Omental fat pad (tissue), 4 donors: ENCODE measurements around the gene NDUFB4. TPM values are rescaled to one million over a fixed set of nuclear protein-coding genes. Genes with fewer than 3 reads are reported as not detected.

ENCODE experiments used
- ATAC-seq: fragments of 150-250 bp; one replicate; pipeline ENCODE4 v1.9.1; 2016; ENCODE audit warnings: mild to moderate bottlenecking, moderate library complexity; ENCODE audit not compliant: low FRiP score
- DNase-seq: peaks from one replicate; pipeline ENCODE4 v3.0.0-alpha.2; 2019; ENCODE audit warnings: low spot score
- total RNA-seq, 4 donors: library from RNA; depleted of rRNA; stranded (reverse); fragments of >200 nt; gene quantifications; one replicate each; pipeline ENCODE4 v1.1.0, GENCODE V29; 2016
- TF ChIP-seq, protein P1 (sequence below), 3 donors: fragments of 450-650 bp; IDR thresholded peaks; one replicate each; pipeline ENCODE4 v1.5.1; 2016 to 2017; ENCODE audit warnings: antibody characterized with exemption in 3 of 3, mild to moderate bottlenecking in 3 of 3, moderate library complexity in 2 of 3

The NDUFB4 gene
- 100 to 1,000 TPM in 1 of 4 donors, 10 to 100 TPM in 3; 54.9 to 109 (median 74.1) TPM for total RNA-seq

- TF ChIP-seq, protein P1, sequence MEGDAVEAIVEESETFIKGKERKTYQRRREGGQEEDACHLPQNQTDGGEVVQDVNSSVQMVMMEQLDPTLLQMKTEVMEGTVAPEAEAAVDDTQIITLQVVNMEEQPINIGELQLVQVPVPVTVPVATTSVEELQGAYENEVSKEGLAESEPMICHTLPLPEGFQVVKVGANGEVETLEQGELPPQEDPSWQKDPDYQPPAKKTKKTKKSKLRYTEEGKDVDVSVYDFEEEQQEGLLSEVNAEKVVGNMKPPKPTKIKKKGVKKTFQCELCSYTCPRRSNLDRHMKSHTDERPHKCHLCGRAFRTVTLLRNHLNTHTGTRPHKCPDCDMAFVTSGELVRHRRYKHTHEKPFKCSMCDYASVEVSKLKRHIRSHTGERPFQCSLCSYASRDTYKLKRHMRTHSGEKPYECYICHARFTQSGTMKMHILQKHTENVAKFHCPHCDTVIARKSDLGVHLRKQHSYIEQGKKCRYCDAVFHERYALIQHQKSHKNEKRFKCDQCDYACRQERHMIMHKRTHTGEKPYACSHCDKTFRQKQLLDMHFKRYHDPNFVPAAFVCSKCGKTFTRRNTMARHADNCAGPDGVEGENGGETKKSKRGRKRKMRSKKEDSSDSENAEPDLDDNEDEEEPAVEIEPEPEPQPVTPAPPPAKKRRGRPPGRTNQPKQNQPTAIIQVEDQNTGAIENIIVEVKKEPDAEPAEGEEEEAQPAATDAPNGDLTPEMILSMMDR (IDR thresholded peaks at IDR 0.05) = no peak
- peak; percentile 99 for ATAC-seq
- peak; percentile 87 for DNase-seq
Observed at GRCh38 chr3:120596116-120596852, at the start of gene NDUFB4. TSS of gene NDUFB4 (plus strand) at chr3:120596336. CDS start at chr3:120596360, 24 bp downstream.

- TF ChIP-seq, protein P1 (IDR thresholded peaks at IDR 0.05) = no peak
- no peak for ATAC-seq
- no peak for DNase-seq
Observed at GRCh38 chr3:120550546-120550945, 45.6 kb upstream of the NDUFB4 start.

DNA sequence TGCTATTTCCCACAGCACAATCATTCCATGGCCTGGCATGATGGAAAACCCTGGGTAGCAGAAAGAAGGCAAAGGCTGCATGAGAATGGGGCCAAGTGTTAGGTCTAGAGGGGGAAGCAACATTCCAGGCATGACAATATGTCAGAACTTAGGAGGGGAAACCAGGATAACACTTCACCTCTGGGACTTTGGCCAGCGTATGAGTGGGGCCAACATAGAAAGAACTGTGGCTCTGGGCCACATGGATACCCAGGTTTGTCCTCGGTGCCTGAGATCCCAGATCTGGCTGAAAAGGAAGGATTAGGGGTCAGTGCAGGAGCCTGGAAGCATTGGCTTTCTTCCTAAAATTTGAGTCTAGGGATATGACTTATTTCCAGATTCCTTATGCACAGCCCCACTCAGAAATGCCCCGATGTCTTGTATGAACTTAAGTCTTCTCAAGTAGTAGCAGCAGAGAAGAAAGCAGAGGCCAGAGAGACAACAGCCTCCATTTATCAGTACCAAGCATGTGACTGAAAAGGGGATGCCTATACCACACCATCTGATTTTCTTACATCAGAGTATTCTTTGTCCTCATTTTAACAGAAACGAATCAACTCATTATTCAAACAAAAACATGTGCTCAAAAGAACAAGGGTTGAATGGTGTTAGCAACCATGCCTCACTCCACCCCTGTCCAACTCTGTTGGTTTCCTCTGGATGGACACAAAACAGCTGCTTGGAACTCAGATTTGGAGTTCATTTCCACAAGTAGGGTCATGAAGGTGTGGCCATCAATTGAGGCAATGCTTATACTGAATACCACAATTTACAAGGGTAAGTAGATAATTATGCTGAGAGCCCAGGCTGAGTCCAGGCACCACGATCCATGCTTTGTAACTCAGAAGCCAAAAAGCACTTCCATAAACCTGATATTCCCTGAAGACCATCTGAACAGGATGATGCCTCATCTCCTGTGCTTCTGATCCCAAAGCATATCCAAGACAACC, 43.7 kb upstream of the NDUFB4 start:
- DNase-seq (no peak), ATAC-seq (no peak)

DNA sequence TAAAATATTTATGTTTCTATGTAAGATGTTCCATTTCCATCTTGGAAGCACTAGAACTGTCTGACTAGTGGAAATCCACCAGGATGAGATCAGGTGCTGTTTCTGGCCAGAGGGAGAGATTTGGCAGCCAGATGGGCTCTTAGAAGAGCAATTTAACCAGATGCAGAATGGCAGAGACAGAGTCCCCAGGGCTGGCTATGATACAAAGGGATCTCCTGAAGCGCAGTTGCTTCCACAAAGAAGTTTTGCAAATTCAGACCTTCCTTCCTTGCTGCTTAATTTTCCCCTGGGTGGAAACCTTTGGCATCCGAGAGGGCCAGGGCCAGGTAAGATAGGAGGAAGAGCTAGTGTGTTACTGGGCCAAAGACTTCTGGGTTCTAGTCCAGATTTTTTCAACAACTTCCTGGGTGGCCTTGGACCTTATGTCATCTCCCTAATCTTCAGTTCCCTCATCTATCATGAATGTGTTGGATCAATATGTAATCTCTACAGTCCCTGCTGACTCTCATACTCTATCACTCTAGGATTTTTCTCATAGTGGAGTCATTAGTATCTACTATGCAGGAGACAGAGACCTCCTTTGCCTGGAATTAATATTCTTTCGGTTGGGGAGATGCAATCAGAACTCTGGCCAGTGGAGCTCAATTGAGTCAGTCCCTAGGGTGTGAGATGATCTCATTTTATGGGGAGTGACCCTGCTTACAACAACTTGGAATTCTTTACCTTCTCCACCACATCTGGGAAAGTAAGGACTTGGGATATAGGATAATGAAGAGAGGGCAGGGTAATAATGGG, 41.1 kb upstream of the NDUFB4 start:
- no peak for DNase-seq
- peak; percentile 14 for ATAC-seq
- TF ChIP-seq, protein P1 (IDR thresholded peaks at IDR 0.05) = no peak

More for the DNA sequence above, 43.7 kb upstream of the NDUFB4 start:
- TF ChIP-seq, protein P1 (IDR thresholded peaks at IDR 0.05) = no peak

DNA sequence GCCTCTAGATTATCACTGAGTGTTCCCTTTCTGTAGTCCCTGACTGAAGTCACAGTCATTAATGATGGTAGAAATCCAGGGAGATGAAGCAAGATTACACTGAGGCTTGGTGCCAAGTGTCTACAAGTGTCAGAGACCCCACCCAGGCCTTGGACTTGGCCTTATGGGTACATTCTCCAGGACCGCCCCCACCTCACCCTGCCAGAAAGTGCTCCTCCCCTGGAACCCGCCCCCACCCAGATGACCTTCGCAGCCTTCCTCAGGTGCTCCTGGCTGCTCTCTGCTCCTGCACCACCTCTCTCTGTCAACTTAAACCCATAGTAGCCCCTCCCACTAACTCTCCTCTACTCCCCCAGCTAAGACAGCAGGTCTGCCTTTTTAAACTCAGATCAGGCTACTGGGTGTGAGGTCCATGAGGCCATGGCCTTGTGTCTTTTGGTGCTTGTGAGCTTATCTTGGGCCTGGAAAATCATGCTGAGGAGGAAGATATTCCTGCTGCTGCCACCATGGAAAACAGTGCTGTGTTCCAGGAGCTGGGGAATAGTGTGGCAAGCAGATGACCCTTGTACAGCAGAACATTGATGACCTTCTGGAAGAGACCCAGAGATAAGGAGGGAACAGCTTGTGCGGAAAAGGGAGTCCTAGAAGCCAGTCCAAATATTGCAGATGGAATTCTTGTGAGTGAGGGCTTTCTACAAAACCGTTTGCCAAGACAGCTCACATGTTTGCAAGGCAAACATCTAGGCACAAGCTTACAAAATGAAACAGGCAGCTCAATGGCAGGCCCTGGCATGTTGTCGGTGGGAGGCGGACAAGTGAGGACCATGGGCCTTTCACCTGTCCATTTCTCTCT, 40.3 kb upstream of the NDUFB4 start:
- DNase-seq (no peak), ATAC-seq (no peak)
- TF ChIP-seq, protein P1 (IDR thresholded peaks at IDR 0.05) = no peak

DNA sequence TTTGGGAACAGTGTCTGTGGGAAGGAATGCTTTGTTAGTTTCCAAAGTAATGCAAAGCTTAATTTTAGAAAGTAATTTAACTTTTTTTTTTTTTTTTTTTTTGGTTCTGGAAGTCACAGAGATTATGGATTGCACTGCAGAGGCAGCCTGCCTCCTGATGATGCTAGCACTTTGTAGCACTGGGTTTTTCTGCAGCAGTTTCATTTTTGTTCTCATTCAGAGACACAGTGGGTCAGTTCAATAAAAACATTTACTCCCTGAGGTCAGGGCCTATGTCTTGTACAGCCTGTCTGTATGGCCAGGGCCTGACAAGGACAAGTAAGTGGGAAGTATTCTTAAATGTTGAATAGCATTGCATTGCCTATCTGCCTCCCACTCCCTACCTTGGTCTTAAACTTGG, 39.0 kb upstream of the NDUFB4 start:
- ATAC-seq = no peak
- no peak for DNase-seq
- TF ChIP-seq, protein P1 (IDR thresholded peaks at IDR 0.05) = no peak
